Nephron (organoid): ENCODE data around the gene MICAL3.

Source experiments
- H3K27ac Mint-ChIP-seq, 3 experiments: 2 replicates each; pipeline ENCODE4 v1.8.0; 2020; ENCODE audit warnings: mixed read lengths in 3 of 3, mild to moderate bottlenecking in 2 of 3, moderate library complexity in 1 of 3
- H3K27me3 Mint-ChIP-seq: 2 replicates; pipeline ENCODE4 v1.8.0; 2021; ENCODE audit warnings: low read depth, mild to moderate bottlenecking, moderate library complexity, mixed read lengths
- H3K36me3 Mint-ChIP-seq: 2 replicates; pipeline ENCODE4 v1.8.0; 2020; ENCODE audit warnings: low read depth, mixed read lengths
- H3K4me1 Mint-ChIP-seq: 2 replicates; pipeline ENCODE4 v1.8.0; 2020; ENCODE audit warnings: mixed read lengths
- H3K4me3 Mint-ChIP-seq, 3 experiments: 2 replicates each; pipeline ENCODE4 v1.8.0; 2020; ENCODE audit warnings: mild to moderate bottlenecking in 3 of 3, mixed read lengths in 3 of 3, moderate library complexity in 2 of 3
- H3K9me3 Mint-ChIP-seq: 2 replicates; pipeline ENCODE4 v1.8.0; 2020; ENCODE audit warnings: mixed read lengths
- TF ChIP-seq, protein P1 (sequence below), 3 experiments: fragments of 200-600 bp; sonication (generic); IDR thresholded peaks; one replicate each; pipeline ENCODE4 v1.5.0; 2021; ENCODE audit warnings: antibody characterized with exemption in 3 of 3; ENCODE audit not compliant: unreplicated experiment in 3 of 3

Gene MICAL3

DNA sequence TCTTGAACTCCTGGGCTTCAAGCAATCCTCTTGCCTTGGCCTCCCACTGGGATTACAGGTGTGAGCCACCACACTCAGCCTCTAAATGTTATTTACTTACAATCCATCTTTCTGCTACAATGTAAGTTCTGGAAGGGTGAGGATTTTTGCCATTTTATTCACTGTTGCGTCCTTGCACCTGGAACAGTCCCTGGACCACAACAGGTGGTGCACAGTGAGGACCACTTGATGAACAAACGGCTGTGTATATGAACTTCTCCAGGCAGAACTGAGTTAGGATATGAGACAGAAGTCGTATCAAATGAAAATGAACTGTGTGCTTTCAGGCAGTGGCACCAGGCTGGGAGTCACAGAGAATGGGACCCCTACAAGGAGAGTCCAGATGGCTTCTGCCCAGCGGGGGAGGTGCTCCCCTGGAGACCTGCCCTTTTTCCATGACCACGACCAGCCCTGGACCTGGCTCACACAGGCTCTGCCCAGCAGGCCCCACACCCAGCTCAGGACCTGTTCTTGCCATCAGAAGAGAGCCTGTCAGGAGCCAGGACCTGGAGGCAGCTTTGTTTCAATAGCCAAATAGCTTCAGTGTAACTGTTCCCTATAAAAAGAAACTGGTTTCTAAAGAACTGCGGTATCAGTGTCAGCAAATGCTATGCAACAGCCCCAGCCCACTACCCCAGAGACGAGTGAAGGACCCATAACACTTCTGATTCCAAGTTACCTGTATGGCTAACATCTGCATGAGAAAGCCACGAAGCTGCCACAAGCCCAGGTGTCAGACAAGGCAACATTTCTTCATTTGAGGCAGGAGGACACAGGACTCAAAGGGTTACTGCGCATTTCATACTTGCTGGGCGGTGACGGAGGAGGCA is 104.9 kb downstream of the MICAL3 start:
- Mint-ChIP-seq H3K27me3 (no peaks in the 10 kb centered on the region), H3K4me1 (peaks cover 59% of the 10 kb centered on the region), H3K27ac (peak overlapping the region in 1 of 3 experiments; percentile 87), H3K36me3 (no peaks in the 10 kb centered on the region), H3K9me3 (no peaks in the 10 kb centered on the region), H3K4me3 (peak overlapping the region in 2 of 3 experiments; percentile 24 to 52)
- TF ChIP-seq, protein P1, sequence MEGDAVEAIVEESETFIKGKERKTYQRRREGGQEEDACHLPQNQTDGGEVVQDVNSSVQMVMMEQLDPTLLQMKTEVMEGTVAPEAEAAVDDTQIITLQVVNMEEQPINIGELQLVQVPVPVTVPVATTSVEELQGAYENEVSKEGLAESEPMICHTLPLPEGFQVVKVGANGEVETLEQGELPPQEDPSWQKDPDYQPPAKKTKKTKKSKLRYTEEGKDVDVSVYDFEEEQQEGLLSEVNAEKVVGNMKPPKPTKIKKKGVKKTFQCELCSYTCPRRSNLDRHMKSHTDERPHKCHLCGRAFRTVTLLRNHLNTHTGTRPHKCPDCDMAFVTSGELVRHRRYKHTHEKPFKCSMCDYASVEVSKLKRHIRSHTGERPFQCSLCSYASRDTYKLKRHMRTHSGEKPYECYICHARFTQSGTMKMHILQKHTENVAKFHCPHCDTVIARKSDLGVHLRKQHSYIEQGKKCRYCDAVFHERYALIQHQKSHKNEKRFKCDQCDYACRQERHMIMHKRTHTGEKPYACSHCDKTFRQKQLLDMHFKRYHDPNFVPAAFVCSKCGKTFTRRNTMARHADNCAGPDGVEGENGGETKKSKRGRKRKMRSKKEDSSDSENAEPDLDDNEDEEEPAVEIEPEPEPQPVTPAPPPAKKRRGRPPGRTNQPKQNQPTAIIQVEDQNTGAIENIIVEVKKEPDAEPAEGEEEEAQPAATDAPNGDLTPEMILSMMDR (IDR thresholded peaks at IDR 0.05; ENCODE audit: unreplicated experiment in 3 of 3), result no peak

DNA sequence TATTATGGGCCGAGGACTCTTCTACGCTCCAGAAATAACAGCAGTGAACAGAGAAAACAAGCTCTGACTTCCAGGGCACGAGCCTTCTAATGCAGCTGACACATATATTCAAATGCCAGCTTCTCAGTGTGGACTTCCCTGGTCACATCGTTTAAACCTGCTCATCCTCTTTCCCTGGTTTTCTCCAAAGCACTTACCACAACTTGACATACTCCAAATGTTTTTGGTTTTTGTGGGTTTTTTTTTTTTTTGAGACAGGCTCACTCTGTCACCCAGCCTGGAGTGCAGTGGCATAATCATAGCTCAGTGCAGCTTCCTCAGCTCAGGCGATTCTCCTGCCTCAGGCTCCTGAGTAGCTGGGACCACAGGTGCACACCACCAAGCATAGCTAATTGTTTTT is 105.5 kb downstream of the MICAL3 start:
- no peaks in the 10 kb centered on the region for H3K9me3 Mint-ChIP-seq
- H3K4me1 Mint-ChIP-seq, result peaks cover 59% of the 10 kb centered on the region
- H3K27me3 Mint-ChIP-seq, result no peaks in the 10 kb centered on the region
- H3K36me3 Mint-ChIP-seq, result no peaks in the 10 kb centered on the region
- no peak overlapping the region for H3K4me3 Mint-ChIP-seq
- no peak overlapping the region for H3K27ac Mint-ChIP-seq
- TF ChIP-seq, protein P1 (IDR thresholded peaks at IDR 0.05; ENCODE audit: unreplicated experiment in 3 of 3), result no peak

DNA sequence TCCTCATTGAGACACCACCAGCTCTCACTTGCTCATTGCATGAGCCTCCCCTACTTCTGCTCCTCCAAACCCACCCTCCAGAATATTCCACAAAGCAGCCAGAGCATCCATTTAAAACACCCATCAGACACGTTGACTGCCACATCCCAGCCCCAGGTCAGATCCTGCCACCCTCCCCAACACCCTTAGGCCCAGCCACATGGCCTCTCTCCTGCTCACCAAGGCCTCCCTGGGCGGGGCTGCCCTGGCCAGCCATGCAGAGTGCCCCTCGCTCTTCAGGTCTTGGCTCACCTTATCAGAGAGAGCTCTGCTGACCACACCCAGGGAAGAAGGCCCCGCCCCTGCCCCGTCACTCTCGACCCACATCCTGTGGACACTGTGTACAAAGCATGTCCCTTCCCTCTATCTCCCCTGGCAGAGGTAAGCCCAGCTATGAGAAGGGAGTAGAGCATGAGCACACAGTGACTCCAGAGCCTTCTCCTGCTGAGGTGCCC is 106.8 kb downstream of the MICAL3 start:
- Mint-ChIP-seq H3K9me3 (no peaks in the 10 kb centered on the region), H3K27me3 (no peaks in the 10 kb centered on the region), H3K36me3 (no peaks in the 10 kb centered on the region), H3K4me3 (no peak overlapping the region), H3K4me1 (peaks cover 59% of the 10 kb centered on the region), H3K27ac (no peak overlapping the region)
- TF ChIP-seq, protein P1 (IDR thresholded peaks at IDR 0.05; ENCODE audit: unreplicated experiment in 3 of 3), result no peak

DNA sequence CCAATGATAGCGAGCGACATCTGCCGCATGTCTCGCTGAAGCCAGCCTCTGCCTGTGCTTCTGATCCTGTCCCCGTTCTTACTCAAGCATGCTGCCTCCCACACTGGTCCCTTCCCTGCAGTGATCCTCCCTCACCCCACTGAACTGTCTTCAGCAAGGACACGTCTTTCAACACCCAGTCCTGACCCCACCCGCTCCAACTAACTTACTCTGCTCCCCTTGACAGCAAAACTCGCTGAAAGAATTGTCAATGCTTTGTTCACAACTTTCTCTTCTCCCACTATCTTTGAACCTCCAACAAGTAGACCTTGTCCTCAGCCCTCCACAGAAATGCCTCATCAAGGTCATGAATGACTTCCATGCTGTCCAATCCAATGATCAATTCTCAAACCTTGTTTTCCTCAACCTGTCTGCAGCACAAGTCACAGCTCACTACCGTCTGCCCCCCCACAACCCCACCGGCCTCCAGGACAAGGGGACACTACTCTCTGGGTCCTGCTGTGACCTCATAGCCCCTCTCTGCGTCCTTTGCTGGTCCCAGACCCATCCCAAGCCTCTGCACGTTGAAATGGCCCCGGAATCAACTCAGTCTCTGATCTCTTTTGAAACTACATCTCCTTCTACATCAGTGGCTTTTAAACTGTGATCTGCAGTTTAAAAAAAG is 108.0 kb downstream of the MICAL3 start:
- Mint-ChIP-seq H3K4me3 (no peak overlapping the region), H3K9me3 (no peaks in the 10 kb centered on the region), H3K4me1 (peaks cover 56% of the 10 kb centered on the region), H3K27ac (no peak overlapping the region), H3K36me3 (no peaks in the 10 kb centered on the region), H3K27me3 (no peaks in the 10 kb centered on the region)
- TF ChIP-seq, protein P1 (IDR thresholded peaks at IDR 0.05; ENCODE audit: unreplicated experiment in 3 of 3), result no peak

DNA sequence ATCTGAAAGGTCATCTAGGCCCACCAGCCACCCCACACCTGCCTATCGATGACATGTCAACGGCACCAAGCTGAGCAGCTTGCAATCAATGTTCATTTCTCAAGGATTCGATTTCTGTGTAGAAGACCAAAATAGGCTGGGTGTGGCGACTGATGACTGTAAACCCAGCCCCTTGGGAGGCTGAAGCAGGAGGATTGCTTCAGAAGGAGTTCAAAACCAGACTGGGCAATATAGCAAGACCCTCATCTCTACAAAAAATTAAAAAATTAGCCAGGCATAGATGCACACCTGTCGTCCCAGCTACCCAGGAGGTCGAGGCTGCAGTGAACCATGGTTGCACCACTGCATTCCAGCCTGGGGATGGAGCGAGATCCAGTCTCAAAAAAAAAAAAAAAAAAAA is 108.7 kb downstream of the MICAL3 start:
- no peak overlapping the region for H3K27ac Mint-ChIP-seq
- no peaks in the 10 kb centered on the region for H3K27me3 Mint-ChIP-seq
- H3K4me3 Mint-ChIP-seq, result no peak overlapping the region
- TF ChIP-seq, protein P1 (IDR thresholded peaks at IDR 0.05; ENCODE audit: unreplicated experiment in 3 of 3), result no peak
- no peaks in the 10 kb centered on the region for H3K9me3 Mint-ChIP-seq
- H3K4me1 Mint-ChIP-seq, result peaks cover 56% of the 10 kb centered on the region
- H3K36me3 Mint-ChIP-seq, result no peaks in the 10 kb centered on the region
